Lower lobe of right lung (tissue), 2 donors: ENCODE results near the gene TULP1. TPM values are rescaled to one million over a fixed set of nuclear protein-coding genes. Genes with fewer than 3 reads are reported as not detected.

ENCODE experiments used
- ATAC-seq, 2 donors: fragments of 200-7000 bp; cut with Tn5 transposase; one replicate each; pipeline ENCODE4 v1.9.1; 2020 to 2022; ENCODE audit warnings: mild to moderate bottlenecking in 2 of 2, moderate library complexity in 2 of 2
- DNase-seq: peaks from one replicate; pipeline ENCODE4 v3.0.0-alpha.2; 2020
- H3K27ac ChIP-seq: fragments of 200-600 bp; one replicate; pipeline ENCODE4 v1.8.0; 2022
- H3K27me3 ChIP-seq: fragments of 200-600 bp; one replicate; pipeline ENCODE4 v1.8.0; 2022; ENCODE audit warnings: low read depth
- H3K36me3 ChIP-seq: fragments of 200-600 bp; one replicate; pipeline ENCODE4 v1.8.0; 2022; ENCODE audit warnings: mild to moderate bottlenecking
- H3K4me1 ChIP-seq: fragments of 200-600 bp; one replicate; pipeline ENCODE4 v1.8.0; 2022
- H3K4me3 ChIP-seq: fragments of 200-600 bp; one replicate; pipeline ENCODE4 v1.8.0; 2022; ENCODE audit warnings: mild to moderate bottlenecking
- H3K9me3 ChIP-seq: fragments of 200-600 bp; one replicate; pipeline ENCODE4 v1.8.0; 2022
- CTCF ChIP-seq: fragments of 200-600 bp; IDR thresholded peaks from one replicate; pipeline ENCODE4 v1.8.0; 2022; ENCODE audit warnings: antibody characterized with exemption, mild to moderate bottlenecking
- intact Hi-C: fragments of 100-400 bp; cut with DNase I; formaldehyde crosslinking; loops from one replicate; pipeline ENCODE4 v1.11.0; 2022
- total RNA-seq: library from RNA; stranded (reverse); fragmentation: NEBNext Ultra II Directional; extraction: Animal tissue kit (Norgen Biotek cat#: 25700); gene quantifications from one replicate; pipeline ENCODE4 v1.2.1, GENCODE V29; 2021
- donor health status: DM: no; HTN: yes; CAD: no; lungs with severe emphysema.

Gene TULP1
- total RNA-seq, 1 donor from 2014 or later, result not detected

GRCh38 chr6:35507221-35507620, 5.5 kb downstream of the TULP1 start:
- H3K27me3 ChIP-seq, result peaks cover 47% of the 10 kb centered on the region
- ATAC-seq (no peak), DNase-seq (no peak)
- TF ChIP-seq CTCF, result no peak
- H3K9me3 ChIP-seq, result no peaks in the 10 kb centered on the region
- H3K36me3 ChIP-seq, result no peaks in the 10 kb centered on the region
- H3K27ac ChIP-seq, result no peak overlapping the region
- H3K4me3 ChIP-seq, result no peak overlapping the region
- H3K4me1 ChIP-seq, result no peaks in the 10 kb centered on the region
- intact Hi-C loops, result no loop called here

GRCh38 chr6:35506536-35506935, 6.2 kb downstream of the TULP1 start:
- intact Hi-C loops, result no loop called here
- no peaks in the 10 kb centered on the region for H3K4me1 ChIP-seq
- no peak overlapping the region for H3K4me3 ChIP-seq
- ATAC-seq (no peak), DNase-seq (no peak)
- no peak overlapping the region for H3K27ac ChIP-seq
- H3K36me3 ChIP-seq, result no peaks in the 10 kb centered on the region
- H3K27me3 ChIP-seq, result peaks cover 41% of the 10 kb centered on the region
- H3K9me3 ChIP-seq, result no peaks in the 10 kb centered on the region
- TF ChIP-seq CTCF, result no peak

- Histone ChIP-seq H3K9me3 (no peaks in the 10 kb centered on the region), H3K4me1 (no peaks in the 10 kb centered on the region), H3K27ac (no peak overlapping the region), H3K4me3 (no peak overlapping the region), H3K27me3 (peaks cover 36% of the 10 kb centered on the region), H3K36me3 (no peaks in the 10 kb centered on the region)
- intact Hi-C loops, result no loop called here
- no peak for ATAC-seq
- TF ChIP-seq CTCF, result no peak
- no peak for DNase-seq
Observed at GRCh38 chr6:35505999-35506412, 6.7 kb downstream of the TULP1 start.

- H3K9me3 ChIP-seq, result no peaks in the 10 kb centered on the region
- H3K27ac ChIP-seq, result no peak overlapping the region
- peaks cover 22% of the 10 kb centered on the region for H3K27me3 ChIP-seq
- no peak overlapping the region for H3K4me3 ChIP-seq
- ATAC-seq (no peak), DNase-seq (no peak)
- TF ChIP-seq CTCF, result no peak
- intact Hi-C loops, result no loop called here
- H3K36me3 ChIP-seq, result no peaks in the 10 kb centered on the region
- peaks cover under 1% of the 10 kb centered on the region for H3K4me1 ChIP-seq
Observed at GRCh38 chr6:35503534-35503933, 9.2 kb downstream of the TULP1 start.

GRCh38 chr6:35501784-35502183, 10.9 kb downstream of the TULP1 start:
- peaks cover 33% of the 10 kb centered on the region for H3K27me3 ChIP-seq
- H3K4me1 ChIP-seq, result peaks cover 11% of the 10 kb centered on the region
- H3K4me3 ChIP-seq, result no peak overlapping the region
- no peak overlapping the region for H3K27ac ChIP-seq
- no peak for ATAC-seq
- no peaks in the 10 kb centered on the region for H3K9me3 ChIP-seq
- H3K36me3 ChIP-seq, result no peaks in the 10 kb centered on the region
- no peak for DNase-seq
- intact Hi-C loops, result no loop called here
- TF ChIP-seq CTCF, result no peak

GRCh38 chr6:35500782-35501181, 11.9 kb downstream of the TULP1 start:
- Histone ChIP-seq H3K4me1 (peaks cover 14% of the 10 kb centered on the region), H3K27ac (no peak overlapping the region), H3K9me3 (no peaks in the 10 kb centered on the region), H3K27me3 (peaks cover 28% of the 10 kb centered on the region), H3K36me3 (no peaks in the 10 kb centered on the region), H3K4me3 (no peak overlapping the region)
- DNase-seq (no peak), ATAC-seq (no peak)
- no peak for TF ChIP-seq CTCF
- intact Hi-C loops, result no loop called here
